Stimulated activated CD8-positive, alpha-beta memory T cell treated with anti-CD3 and anti-CD28 coated beads, Interleukin-12 subunit alpha, Interleukin-12 subunit beta, amount 100 ng/mL, for 1 hour (primary cell): Measurements from ENCODE around the gene LAD1.
A peak's percentile ranks its signal among the peaks of the same experiment; 100 is the strongest.

Experiments
- DNase-seq: peaks from one replicate; pipeline ENCODE4 v3.0.0-alpha.2; 2020; ENCODE audit warnings: low read depth

The LAD1 gene

DNA sequence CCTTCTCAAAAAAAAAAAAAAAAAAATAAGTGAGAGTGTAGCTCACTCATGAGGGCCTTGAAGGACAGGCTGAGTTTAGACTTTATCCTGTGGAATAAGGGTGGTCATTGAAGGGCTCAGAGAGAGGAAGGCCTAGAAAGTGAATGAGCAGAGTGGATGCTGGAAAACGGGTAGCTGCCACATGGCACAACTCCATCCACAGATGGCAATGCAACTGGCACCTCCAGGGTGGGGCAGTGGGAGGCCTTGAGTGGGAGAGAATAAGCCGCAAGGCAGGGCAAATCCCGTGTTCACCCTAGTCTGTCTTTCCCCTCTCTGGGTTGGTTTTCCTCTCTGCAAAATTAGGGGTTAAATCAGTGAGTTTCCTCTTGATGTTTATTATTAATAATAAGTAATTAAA, 19.3 kb upstream of the LAD1 start:
- DNase-seq, result no peak

DNA sequence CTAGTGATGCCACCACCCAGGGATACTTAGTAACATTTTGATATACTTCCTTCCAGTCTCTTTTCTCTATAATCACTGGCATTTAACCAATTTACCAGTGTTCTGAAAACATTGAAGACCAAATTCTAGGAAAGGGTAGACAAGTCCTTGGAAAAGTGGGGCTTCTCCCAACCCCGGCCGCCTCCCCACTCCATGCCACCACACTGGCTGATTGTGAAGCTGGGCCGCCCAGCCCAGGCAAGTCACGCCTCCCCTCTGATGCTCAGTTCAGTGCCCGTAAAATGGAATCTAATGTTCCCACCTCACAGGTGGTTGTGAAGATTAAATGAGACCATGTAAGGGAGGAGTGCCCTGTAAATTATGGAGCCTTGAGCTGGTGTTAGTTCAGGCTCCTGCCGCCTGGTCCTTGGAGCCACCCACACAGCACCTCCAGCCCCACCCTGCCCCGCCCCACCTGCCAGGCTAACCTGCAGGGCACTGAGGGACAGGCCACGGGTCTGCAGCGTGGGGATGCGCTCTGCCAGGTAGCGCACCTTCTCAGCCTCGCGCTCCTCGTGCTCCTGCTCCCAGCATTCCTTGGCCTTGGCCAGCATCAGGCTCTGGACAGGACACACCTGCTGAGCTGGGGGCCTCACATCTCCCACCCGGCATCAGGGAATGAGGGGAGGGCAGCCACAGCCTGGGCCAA, 15.1 kb upstream of the LAD1 start:
- DNase-seq, result no peak

DNA sequence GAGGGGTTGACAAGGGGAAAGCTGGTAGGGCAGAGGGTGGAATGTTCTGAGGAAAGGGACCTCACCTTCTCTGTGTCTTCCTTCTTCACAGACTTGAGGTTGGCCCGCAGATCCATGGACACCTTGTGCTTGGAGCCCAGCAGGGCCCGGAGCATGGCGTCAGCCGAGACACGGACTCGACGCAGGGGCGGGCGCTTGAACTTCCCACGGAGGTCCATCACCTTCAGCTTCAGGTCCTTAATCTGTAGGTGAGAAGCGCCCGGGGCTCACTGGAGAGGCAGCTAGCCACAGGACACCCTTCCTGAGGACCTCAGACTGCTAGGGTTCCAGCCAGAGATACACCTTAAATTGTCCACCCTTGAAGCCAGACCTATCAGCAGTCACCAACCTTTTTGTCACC, 12.2 kb upstream of the LAD1 start:
- no peak for DNase-seq

DNA sequence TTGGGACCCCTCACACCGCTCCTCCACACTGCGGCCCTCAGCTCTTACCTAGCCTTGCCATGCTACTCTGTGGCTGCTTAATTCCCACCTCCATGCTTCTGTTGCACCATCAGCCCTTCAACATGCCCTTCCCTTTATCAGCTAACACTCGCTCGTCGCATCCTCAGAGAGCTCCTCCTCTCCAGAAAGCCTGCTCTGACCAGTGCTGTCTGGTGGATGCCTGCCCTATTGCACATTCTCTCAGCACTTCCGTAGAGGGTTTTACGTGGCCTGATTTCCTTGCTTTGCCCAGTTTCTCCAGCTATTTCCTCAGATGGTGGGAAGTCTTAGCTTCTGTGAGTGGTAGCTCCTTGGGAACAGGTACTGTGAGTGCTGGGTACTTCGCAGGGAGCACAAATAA, 10.3 kb upstream of the LAD1 start:
- no peak for DNase-seq

DNA sequence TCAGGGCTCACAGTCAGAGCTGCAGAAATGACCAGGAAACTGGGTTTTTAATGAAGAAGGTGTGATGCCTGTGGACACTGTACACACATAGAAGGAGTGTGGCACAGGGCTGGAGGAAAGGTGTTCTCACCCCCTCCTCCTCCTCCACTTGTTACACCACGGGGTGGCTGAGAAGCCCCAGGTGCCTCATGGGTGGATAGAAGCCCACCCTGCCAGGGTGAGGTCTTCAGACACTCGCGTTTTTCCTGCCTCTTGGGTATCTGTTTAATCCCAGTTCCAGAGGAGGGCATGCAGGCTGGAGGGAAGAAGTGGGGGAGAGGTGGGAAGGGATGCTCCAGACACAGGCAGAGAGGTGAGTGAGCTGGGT, 9.7 kb upstream of the LAD1 start:
- no peak for DNase-seq

DNA sequence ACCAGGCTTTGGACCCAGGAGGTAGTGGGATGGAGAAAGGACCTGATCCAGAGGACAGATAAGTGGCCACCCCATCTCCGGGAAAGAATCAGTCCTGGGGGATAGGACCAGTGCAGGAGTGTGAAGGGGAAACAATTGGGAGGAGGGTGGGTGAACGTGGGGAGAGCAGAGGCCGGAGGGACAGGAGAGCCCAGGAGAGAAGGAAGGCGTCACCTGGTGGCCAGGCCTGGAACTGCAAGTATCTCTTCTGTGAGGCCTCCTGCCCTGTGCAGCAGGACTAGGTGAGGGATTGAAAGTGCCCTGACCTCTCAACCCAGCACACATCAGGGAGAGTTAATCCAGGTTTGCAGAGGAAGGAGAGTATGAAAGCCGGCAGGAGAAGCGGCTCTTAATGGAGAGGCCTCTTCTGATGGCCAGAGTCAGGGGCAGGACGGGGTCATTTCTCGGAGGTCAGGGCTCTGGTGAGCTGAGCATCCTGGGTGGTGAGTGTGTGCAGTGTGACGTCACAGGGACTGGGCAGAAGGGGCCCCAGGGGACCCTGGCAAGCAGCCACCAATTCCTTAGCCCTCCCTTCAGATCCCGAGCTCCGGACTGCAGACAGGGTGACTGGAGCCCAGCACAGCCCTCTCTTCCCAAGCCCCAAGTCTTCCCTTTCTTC, 9.2 kb upstream of the LAD1 start:
- DNase-seq, result peak; percentile 32

DNA sequence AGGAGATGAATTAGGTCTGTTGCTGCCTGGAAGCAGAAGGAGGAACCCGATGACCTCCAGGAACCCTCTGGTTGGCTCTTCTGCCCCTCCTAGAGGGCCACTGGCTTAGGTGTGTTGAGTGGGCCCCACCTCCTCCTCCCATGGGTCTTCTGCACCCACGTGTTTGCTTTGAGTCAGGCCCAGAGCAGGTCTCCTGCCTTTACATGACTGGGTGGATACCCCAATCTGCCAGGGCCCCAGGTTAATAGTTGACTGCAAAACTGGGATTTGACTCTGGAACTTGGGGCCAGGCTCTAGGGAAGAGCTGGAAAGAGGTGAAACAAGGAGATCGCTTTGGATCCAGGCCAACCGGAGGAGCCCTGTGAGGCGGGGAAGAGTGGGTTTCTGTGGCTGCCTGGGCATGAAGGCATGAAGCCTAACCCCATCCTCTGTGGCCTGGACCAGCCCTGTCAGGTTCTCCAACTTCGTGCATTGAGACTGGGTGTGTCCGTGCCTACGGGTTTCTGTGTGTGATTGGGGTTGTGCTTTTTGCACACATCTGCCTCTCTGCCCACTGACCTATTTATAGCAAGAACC, 7.8 kb upstream of the LAD1 start:
- DNase-seq, result no peak

DNA sequence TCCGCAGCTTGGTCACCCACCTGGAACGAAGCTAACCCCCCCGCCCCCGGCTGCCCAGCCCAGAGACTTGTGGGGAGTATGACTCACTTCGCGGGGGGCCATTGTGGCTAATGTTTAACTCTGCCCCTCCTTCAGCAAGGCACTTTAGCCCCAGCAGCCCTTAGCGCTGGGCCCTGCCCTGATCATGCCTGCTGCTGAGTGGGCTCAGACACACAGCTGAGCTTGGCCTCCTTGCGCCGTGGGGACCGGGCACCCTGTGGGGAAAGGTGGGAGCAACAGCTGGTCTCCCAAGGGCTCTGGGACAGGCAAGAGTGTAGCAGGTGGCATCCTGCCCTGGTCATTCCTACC, 6.3 kb upstream of the LAD1 start:
- no peak for DNase-seq

DNA sequence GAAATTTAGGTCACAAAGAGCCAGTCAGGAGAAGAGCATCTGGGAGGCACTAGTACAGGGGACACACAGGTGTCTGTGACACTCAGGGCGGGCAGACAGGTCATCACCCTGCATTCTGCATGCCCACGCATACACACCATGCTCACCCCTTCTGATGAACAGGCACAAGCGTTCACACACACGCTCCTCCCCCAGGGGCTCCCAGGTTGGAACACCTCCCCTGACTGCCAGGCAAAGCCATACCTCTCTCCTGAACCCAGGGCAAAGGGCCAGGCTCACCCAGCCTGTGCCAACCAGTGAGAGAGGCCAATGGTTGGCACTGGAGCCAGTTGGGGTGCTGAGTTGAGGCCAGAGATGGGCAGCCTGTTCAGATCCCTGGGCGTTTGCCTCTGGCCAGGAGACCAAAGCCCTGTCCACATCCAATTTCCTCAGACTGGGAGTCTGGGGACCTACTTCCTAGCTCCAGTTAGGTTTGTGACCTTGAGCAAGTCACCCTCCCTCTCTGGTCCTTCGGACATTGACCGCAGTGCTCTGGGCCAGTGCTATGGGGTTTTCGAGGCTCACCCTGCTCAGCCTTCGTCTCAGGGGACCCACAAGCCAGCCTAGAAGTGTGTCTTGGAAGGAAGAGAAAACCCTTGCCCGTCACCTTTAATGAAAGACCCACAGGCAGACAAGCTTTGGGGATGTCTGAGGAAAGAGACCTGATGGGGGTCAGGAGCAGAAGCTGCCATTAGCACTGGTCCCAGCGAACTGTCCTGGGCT, 5.8 kb upstream of the LAD1 start:
- DNase-seq, result no peak

DNA sequence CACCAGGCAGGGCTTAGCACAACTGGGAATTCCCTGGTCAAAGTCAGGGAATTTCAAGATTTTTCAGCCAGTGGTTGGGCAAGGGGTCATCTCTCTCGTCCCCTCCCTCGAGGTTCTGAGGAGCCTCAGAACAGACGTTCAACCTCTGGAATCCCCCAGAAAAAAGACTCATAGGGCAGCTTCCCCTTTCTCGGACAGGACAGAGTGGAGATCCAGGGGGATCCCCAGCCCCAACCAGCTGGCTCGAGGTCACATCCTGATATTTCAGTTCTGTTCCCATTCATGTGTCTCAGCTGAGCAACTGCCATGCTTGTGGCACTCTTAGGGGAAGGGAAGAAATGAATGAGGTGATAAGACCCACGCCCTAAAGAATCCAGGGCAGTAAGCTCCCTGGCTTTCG, 4.9 kb upstream of the LAD1 start:
- no peak for DNase-seq

DNA sequence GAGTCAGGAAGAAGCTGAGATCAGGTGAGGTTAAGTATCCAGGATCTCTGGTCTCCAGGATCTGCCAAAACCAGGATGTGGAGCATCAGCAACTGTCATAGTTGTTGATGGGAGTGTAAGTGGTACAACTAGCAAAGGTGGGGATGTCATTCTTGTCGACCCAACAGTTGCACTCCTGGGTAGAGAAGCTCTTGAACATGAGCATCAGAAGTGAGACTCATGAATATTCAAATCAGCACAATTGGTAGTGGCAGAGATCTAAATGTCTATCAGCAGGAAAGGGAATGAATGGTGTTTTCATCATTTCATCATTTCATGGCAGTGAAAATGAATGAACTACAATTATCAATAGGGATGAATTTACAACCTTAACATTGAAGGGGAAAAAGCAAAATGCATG, 4.2 kb upstream of the LAD1 start:
- DNase-seq, result no peak

DNA sequence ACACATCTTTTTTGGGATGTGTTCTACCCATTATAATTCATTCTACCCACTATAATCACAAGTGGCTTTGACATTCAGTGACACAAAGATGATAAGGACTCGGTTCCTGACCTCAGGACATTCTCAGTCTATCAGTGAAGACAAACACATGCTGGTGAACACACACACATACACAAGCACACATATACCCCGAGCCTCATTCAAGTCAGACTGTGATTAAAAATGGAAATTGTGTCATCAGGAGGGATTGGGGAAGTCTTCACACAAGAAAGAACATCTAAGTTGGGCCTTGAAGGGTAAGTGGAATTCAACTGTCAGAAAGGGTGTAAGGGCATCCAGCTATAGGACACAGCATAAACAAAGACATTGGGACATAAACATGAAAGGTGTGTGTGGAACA, 2.6 kb upstream of the LAD1 start:
- DNase-seq, result no peak

DNA sequence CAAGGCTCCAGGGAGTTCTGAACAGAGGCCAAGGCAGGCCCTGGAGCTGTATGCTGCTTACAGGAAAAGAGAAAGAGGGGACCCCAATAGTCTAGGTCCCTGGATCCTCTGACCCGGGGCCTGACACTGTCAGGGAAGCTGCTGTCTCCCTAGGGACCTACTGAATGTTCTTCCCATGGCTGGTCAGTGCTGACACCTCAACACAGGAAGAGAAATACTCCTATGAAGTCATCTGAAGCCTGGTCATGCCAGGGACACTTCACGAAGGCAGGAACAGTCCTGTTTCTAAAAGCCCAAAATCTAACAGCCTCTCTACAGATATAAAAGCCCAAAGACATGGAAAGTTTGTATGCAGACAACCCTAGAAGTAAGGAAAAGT, 1.7 kb upstream of the LAD1 start:
- no peak for DNase-seq

DNA sequence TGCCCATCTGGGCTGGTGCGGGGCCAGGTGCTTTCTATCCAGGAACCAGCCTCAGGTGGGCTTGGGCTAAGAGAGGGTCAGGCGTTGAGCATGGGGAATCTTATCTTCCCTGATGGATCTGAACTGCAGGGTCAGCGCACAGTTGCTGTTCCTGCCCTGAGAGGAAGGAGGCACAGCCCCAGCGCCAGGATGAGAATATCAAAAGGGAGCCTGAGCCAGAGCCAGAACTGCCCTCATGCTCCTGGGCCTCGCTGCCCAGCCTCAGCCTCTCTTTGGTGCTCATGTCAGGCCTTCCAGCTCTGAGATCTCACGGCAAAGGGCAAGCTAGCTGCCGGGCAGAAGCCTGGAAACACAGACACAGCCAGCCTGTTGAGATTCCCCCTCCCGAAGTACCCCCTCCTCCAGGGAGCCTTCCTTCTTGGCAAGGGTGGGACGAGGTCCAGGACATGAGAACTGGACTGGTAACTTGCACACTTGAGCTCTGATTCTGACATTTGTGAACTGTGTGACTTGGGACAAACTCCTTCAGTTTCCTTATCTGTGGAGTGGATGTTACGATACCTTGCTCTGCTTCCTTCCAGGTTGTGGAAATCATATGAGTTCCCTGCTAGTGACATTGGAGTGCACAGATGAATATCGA, 1.2 kb upstream of the LAD1 start:
- DNase-seq, result no peak

DNA sequence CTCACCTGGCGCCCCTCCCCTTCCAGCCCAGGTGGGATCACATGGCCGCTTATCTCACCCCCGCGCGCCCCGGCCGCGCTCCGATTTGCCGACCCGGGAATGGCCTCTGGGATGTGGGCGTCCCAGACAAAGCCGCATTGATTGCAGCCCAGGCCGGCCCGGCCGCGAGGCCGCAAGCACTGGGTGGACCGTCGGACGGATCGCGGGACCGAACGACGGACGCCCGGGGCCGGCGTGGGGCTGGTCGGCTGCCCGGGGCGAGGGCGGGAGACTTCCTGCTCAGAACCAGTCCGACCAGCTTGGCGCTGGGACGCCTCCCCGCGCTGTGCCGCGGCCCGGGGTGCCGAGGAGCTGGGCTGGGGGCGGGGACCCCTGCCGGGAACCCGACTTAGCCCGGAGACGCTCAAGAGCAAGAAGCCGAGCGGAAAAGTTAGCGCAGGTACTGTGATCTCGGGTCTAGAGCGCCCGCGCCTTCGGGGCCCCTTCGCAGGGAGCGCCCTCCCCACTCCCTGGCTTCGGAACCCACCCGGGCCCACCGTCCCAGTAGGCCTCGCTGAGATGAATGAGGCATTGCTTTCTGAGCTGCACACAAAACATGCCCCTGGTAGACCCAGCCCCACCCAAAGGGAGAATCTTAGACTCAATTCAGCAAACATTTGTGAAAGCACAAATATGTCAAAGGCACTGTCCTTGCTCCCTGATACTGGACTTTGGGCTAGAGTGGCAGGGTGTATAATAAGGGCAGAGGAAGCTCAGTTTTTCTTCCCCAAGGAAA, 415 bp upstream of the LAD1 start:
- no peak for DNase-seq

DNA sequence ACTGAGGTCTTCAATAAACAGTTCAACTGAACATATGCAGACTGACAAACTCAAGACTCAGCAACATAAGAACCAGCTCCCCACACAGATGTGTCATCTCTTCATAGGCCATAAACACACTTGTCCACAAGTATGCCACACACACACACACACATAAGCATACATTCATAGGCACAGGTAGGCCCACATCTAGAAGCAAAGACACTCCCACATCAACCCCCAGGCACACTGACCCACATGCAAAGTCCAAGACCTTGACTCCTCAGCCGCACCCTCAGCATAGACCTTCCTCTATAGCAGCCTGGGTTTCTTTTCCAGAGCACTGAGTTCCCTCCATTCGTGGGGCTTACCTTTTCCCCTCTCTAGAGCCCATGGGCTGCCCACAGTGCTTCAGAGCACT, 1.4 kb downstream of the LAD1 start:
- no peak for DNase-seq

DNA sequence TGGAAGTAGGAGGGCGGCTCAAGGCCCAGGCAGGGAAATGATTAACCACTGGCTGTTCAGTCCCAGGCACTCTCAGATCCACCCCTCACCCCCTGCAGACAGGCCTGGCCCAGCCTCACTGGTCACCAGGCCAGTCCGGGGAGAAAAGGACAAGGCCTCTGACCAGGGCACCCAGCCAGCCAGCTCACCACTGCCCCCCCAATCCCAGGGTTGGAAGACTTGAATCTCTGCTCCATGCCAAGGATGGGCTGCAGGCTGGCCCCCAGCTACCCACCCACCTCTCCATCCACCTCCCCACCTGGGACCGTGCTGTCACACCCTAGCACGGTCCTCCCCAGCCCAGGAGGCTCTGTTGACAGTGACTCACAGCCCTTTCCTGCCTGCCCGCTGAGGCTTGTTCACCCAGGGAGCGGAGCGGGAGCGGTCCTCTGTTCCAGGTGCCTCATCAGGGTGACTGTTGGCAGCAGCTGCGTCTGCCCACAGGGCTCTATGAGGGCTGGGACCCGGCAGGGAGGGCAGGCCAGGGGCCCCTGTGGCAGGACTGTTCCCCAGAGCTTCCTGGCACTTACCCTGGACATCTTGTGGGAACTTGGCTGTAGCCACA, 2.2 kb downstream of the LAD1 start:
- no peak for DNase-seq

DNA sequence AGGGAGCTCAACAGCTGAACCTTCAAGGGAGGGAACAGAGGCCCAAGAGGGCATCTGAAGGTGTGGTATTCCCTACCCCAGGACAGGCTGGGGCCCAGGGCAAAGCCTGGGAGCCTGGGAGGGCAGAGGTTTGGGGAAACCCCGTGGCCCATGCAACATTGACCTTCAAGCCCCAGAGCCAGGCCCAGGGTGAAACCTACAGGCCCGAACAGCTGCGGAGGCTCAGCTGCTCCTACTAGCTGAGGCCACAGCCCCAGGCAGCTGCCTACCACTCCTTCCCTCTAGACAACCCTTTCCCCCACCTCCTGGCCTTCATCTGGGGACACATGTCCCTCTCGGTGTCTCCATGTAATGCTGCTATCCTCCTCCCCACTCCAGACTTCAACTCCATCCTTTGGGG, 3.2 kb downstream of the LAD1 start:
- no peak for DNase-seq

DNA sequence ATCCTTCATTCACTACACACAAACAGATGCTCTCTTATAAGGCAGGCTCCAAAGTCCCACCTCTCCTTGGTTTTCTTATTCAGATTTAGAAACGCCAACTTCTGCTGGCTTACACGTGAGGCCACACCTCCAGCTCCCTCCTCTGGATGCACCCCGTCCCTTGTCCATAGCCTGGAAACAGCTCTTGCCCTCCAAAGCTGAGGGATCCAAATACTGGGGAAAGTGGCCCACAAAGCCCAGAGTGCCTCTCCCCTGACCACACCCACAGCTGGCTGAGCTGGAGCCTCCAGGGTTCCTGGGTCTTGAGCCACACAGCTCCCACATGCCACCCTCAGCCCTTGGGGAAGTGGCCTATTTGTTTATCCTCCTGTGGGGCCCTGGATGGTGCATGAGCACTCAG, 4.5 kb downstream of the LAD1 start:
- no peak for DNase-seq

DNA sequence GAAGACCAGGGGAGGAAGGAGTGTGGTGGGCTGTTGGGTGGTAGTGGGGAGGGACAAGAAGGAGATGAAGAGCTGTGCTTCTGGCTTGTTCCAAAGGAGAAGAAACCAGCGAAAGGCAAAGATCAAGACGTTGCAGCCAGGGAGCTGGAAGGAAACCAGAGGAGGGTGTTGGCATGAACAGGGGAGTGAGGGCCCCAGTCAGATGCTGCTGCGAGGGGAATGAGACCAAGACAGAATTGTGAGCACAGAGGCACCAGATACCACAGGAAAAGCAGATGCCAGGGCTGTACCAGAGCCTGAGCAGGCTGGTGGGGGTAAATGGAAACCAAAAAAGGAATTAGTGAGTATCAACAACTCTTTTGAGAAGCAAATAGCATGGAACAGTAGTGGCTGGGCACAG, 6.0 kb downstream of the LAD1 start:
- DNase-seq, result no peak

DNA sequence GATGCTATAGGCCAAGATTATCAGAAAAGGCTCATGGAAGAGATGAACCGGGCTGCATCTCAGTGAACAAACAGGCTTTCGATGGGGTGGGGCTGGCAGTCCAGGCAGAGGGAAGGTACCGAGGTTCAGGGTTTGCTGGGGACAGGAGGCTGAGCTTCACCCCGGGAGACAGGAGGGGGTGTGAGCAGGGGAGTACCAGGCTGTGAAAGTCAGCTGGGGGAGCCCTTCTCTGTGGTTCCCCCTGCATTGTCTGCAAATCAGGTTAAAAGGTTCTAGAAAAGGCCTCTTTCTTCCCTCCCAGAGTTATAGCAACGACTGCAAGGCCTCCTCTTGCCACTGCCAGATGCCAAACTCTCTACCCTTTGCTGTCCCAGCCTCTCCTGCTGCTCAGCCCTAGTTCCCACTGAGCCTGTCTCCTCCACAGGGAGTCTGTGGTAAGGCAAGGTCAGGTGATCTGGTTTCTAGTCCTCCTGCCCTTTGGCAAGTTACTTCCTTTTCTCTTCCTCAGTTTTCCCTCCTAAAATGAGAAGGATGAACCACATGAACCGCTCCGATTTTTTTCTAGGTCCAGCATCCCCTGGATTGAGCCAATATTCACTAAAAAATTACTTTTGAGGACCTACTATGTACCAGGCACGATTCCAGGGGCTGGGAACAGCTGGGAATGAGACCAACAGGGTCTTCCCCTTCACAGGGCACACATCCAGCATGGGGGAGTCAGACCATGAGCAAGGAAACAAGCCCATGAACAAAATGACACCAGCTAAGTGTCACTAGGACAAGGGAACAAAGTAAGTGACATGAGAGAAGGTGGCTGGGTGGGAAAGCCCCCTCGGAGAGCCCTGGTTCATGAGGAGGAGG, 7.2 kb downstream of the LAD1 start:
- DNase-seq, result no peak
